HFFc6 (cell line): ENCODE data around the gene UBE2I. TPM values are rescaled to one million over a fixed set of nuclear protein-coding genes. Genes with fewer than 3 reads are reported as not detected.
"Not testable (repeated sequence)": the region's sequence is repeated elsewhere in the genome, so short reads cannot be mapped to it uniquely, and the experiment has no call there.

Experiments
- DNase-seq: peaks from one replicate; pipeline ENCODE4 v3.0.0-alpha.2; 2018
- H3K27ac Mint-ChIP-seq: 2 replicates; pipeline ENCODE4 v1.8.0; 2020; ENCODE audit warnings: mild to moderate bottlenecking, mixed read lengths
- H3K27me3 Mint-ChIP-seq: 2 replicates; pipeline ENCODE4 v1.8.0; 2021; ENCODE audit warnings: mild to moderate bottlenecking, moderate library complexity, mixed read lengths; ENCODE audit not compliant: insufficient read depth
- H3K36me3 Mint-ChIP-seq: 2 replicates; pipeline ENCODE4 v1.8.0; 2021; ENCODE audit warnings: low read depth, mixed read lengths
- H3K4me1 Mint-ChIP-seq: 2 replicates; pipeline ENCODE4 v1.8.0; 2020; ENCODE audit warnings: low read depth, mixed read lengths
- H3K4me3 Mint-ChIP-seq: 2 replicates; pipeline ENCODE4 v1.8.0; 2020; ENCODE audit warnings: mild to moderate bottlenecking, moderate library complexity, mixed read lengths
- H3K9me3 Mint-ChIP-seq: 2 replicates; pipeline ENCODE4 v1.8.0; 2020; ENCODE audit warnings: mild to moderate bottlenecking, mixed read lengths
- total RNA-seq, 6 experiments: library from RNA; stranded (reverse); fragmentation: NEBNext Ultra II Directional; extraction: Animal tissue kit (Norgen Biotek cat#: 25700); gene quantifications; 2 replicates in 1 of 6; 3 replicates in 5 of 6; pipeline ENCODE4 v1.2.3, GENCODE V29; 2021
- TF ChIP-seq, protein P1 (sequence below): fragments of 200-600 bp; sonication (generic); IDR thresholded peaks from 2 replicates; pipeline ENCODE4 v1.5.0; 2021; ENCODE audit warnings: antibody characterized with exemption, mild to moderate bottlenecking

UBE2I gene
- total RNA-seq, 6 experiments from 2014 or later, result 116 to 147 (median 138) TPM

DNA sequence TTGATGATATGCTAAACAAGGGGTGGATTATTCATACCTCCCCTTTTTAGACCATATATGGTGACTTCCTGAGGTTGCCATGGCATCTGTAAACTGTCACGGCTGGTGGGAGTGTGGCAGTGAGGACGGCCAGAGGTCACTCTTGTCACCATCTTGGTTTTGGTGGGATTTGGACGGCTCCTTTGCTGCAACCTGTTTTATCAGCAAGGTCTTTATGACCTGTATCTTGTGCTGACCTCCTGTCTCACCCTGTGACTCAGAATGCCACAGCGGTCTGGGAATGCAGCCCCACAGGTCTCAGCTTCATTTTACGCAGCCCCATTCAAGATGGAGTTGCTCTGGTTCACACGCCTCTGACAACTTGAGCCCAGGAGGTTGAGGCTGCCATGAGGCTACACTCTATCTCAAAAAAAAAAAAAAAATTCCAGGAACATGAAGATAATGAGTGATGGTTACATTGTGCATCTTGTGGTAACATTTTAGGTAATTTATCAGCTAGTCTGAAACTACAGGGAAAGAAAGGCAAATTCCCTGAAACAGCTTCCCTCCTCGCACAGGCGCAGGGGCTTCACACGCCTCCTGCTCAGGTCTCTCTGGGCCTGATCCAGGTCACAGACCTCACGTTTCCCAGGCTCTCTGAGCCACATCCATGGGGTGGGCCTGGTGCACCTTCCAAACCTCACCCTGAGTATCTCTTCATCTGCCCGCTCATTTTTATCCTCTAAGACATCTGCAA is 15.3 kb upstream of the UBE2I start:
- H3K36me3 Mint-ChIP-seq, result no peaks in the 10 kb centered on the region
- H3K4me3 Mint-ChIP-seq, result no peak overlapping the region
- TF ChIP-seq, protein P1, sequence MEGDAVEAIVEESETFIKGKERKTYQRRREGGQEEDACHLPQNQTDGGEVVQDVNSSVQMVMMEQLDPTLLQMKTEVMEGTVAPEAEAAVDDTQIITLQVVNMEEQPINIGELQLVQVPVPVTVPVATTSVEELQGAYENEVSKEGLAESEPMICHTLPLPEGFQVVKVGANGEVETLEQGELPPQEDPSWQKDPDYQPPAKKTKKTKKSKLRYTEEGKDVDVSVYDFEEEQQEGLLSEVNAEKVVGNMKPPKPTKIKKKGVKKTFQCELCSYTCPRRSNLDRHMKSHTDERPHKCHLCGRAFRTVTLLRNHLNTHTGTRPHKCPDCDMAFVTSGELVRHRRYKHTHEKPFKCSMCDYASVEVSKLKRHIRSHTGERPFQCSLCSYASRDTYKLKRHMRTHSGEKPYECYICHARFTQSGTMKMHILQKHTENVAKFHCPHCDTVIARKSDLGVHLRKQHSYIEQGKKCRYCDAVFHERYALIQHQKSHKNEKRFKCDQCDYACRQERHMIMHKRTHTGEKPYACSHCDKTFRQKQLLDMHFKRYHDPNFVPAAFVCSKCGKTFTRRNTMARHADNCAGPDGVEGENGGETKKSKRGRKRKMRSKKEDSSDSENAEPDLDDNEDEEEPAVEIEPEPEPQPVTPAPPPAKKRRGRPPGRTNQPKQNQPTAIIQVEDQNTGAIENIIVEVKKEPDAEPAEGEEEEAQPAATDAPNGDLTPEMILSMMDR, result no peak
- no peak for DNase-seq
- H3K27ac Mint-ChIP-seq, result no peak overlapping the region
- H3K27me3 Mint-ChIP-seq, result peaks cover 34% of the 10 kb centered on the region
- H3K4me1 Mint-ChIP-seq, result peaks cover 21% of the 10 kb centered on the region
- H3K9me3 Mint-ChIP-seq, result no peaks in the 10 kb centered on the region

DNA sequence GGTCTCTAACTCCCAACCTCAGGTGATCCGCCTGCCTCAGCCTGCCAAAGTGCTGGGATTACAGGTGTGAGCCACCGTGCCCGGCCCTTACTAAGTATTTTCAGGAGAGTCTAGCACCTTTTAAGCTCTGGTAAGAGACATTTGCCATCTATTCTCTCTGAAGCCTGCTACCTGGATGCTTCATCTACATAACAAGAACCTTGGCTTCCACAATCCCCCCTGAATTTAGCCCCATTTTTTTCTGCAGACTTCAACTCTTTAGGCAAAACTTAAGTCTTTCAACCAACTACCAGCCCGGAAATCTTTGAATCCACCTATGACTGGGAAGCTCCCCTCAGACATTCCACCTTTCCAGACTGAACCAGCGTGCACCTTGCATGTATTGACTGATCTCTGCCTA is 14.0 kb upstream of the UBE2I start:
- H3K27me3 Mint-ChIP-seq, result peaks cover 23% of the 10 kb centered on the region
- H3K36me3 Mint-ChIP-seq, result no peaks in the 10 kb centered on the region
- H3K4me1 Mint-ChIP-seq, result peaks cover 21% of the 10 kb centered on the region
- H3K27ac Mint-ChIP-seq, result no peak overlapping the region
- H3K4me3 Mint-ChIP-seq, result no peak overlapping the region
- no peaks in the 10 kb centered on the region for H3K9me3 Mint-ChIP-seq
- TF ChIP-seq, protein P1, result no peak
- no peak for DNase-seq

DNA sequence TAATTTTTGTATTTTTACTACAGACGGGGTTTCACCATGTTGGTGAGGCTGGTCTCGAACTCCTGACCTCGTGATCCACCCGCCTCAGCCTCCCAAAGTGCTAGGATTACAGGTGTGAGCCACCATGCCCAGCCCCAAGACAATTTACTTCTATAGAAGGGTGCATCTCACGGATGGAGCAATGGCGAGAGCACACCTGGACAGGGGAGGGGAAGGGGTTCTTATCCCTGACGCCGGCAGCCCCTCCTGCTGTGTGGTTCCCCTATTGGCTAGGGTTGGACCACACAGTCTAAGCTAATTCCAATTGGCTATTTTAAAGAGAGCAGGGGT is 12.8 kb upstream of the UBE2I start:
- Mint-ChIP-seq H3K4me1 (peaks cover 21% of the 10 kb centered on the region), H3K27ac (peak overlapping the region; percentile 60), H3K4me3 (peak overlapping the region; percentile 7; the same call in 1 of the 2 replicates), H3K27me3 (peaks cover 14% of the 10 kb centered on the region)
- not testable (repeated sequence) for H3K9me3 Mint-ChIP-seq, DNase-seq, H3K36me3 Mint-ChIP-seq

DNA sequence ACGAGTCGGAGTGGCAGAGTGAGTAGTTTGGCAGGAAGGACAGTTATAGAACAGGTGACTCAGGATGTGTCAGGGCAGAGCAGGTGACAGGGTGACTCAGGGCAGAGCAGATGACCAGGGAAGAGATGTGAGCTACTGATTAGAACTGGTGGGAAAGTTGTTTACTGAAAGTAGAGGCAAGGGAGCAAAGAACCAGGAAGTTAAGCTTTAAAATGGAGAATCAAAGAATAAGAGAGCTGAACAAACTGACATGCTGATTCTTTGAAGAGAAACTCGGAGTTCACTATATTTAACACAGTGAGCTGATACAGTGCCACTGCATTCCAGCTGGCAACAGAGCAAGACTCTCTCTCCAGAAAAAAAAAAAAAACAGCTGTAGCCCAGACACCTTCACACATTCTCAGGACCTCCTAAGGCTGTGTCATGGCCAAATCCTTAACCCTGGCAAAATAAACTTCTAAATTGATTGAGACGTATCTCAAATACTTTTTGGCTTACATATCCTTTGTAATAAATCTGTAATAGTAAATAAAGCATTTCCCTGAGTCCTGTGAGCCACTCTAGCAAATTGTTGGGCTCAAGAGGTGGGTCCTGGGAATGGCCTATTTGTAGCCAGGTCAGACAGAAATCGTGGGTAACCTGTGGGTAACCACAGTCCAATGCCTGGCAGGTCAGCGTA is 12.3 kb upstream of the UBE2I start:
- Mint-ChIP-seq H3K36me3 (no peaks in the 10 kb centered on the region), H3K9me3 (no peaks in the 10 kb centered on the region), H3K27ac (peak overlapping the region; percentile 60), H3K27me3 (peaks cover 12% of the 10 kb centered on the region), H3K4me1 (peaks cover 21% of the 10 kb centered on the region), H3K4me3 (peak overlapping the region; percentile 7; the same call in 1 of the 2 replicates)
- peak; percentile 89 for DNase-seq
- TF ChIP-seq, protein P1, result no peak

DNA sequence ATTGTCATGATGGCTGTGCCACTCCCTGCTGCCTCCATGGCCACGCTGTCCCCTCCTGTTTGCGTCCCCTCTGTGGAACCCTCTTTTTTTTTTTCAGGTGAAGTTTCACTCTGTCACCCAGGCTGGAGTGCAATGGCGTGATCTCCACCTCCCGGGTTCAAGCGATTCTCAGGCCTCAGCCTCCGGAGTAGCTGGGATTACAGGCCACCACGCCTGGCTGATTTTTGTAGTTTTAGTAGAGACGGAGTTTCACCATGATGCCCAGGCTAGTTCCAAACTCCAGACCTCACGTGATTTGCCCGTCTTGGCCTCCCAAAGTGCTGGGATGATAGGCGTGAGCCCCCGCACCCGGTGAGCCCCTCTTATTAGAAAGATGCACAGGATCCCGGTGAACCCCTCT is 11.0 kb upstream of the UBE2I start:
- Mint-ChIP-seq H3K9me3 (no peaks in the 10 kb centered on the region), H3K27me3 (peaks cover 10% of the 10 kb centered on the region), H3K36me3 (no peaks in the 10 kb centered on the region), H3K27ac (no peak overlapping the region), H3K4me1 (peaks cover 21% of the 10 kb centered on the region), H3K4me3 (no peak overlapping the region)
- DNase-seq, result no peak
- TF ChIP-seq, protein P1, result no peak
